Activated T-cell treated with anti-CD3 and anti-CD28 coated beads for 48 hours (primary cell): ENCODE results near the gene SLC6A20.

ENCODE experiments used
- DNase-seq: peaks from one replicate; pipeline ENCODE4 v3.0.0-alpha.2; 2020; ENCODE audit warnings: low read depth

SLC6A20 gene

DNA sequence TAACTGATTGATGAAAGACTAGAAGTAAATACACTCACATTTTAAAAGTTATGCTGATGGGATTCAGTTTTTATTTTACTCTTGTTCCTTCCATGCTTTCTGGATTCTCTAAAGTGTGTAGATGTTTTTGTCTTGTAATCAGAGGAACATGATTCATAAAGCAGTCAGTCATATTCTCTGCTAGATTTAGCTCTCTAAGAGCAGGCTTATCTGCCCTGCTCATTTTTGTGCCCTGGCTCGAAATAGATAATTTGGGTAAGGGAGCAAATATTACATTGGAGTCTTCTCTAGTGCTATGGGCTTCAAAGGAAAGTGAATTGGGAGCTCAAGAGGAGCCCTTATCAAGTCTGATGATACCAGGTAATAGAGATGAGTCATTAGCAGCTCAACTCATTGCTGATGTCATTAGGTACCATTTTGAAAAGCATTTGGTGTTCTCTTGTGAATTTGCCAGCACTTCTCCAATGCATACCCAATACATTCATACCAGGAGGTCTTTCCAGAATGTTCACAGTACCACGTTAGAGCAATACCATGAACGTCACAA lies 79.5 kb downstream of the SLC6A20 start:
- no peak for DNase-seq

GRCh38 chr3:45715945-45716344 lies 80.4 kb downstream of the SLC6A20 start:
- DNase-seq, result no peak

GRCh38 chr3:45712434-45713110 lies 83.8 kb downstream of the SLC6A20 start:
- no peak for DNase-seq

DNA sequence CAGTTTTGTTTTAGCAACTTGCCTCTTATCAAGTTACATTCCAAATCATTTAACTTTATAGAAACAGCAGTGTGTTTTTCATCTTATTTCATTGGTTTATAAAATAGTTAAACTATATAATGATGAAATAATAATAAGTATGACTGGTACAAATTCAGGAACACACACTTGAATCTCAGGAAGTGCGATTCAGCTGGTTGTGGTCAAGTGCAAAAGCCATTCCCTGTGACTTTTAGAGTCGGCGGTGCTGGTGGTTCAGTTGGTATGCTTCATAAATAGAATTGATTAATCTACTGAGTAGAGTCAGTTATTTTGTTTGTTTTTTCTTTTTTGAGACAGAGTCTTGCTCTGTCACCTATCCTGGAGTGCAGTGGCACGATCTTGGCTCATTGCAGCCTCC lies 84.4 kb downstream of the SLC6A20 start:
- DNase-seq, result no peak

GRCh38 chr3:45705839-45706808 lies 90.2 kb downstream of the SLC6A20 start:
- DNase-seq, result no peak
